ENCODE data around the gene RAB11A.

DNA sequence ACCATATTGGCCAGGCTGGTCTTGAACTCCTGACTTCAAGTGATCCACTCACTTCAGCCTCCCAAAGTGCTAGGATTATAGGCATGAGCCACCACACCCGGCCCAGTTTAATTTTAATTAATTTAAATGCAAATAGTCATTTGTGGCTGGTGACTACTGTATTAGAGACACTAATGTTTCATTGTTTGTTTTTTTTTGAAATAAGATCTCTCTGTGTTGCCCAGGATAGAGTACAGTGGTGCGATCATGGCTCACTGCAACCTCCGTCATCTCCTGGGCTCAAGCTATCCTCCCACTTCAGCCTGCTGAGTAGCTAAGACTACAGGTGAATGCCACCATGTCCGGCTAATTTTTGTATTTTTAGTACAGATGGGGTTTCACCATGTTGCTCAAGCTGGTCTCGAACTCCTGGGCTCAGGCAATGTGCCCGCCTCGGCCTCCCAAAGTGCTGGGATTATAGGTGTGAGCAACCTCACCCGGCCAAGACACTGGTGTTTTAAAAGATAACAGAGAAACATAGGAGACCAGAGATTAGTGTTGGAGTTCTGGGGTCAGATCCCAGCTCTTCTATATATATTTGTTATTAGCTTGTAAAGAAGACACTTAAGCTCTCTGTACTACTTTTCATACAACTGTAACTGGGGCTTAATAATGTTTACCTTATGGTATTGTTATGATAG, 34.5 kb upstream of the RAB11A start:
- TF ChIP-seq ZNF565 (CRISPR knock-in tag; conservative IDR thresholded peaks at IDR 0.05; ENCODE audit: low read depth) (no peak), ZFP30 (CRISPR knock-in tag; IDR thresholded peaks at IDR 0.05) (no peak), ISL1 (CRISPR knock-in tag; IDR thresholded peaks at IDR 0.05) (no peak), ZC3H10 (CRISPR knock-in tag; IDR thresholded peaks at IDR 0.05) (no peak), OSR1 (CRISPR knock-in tag; IDR thresholded peaks at IDR 0.05) (no peak), TCF4 (CRISPR knock-in tag; IDR thresholded peaks at IDR 0.05; ENCODE audit: borderline replicate concordance) (no peak)
- TF ChIP-seq, protein P1, sequence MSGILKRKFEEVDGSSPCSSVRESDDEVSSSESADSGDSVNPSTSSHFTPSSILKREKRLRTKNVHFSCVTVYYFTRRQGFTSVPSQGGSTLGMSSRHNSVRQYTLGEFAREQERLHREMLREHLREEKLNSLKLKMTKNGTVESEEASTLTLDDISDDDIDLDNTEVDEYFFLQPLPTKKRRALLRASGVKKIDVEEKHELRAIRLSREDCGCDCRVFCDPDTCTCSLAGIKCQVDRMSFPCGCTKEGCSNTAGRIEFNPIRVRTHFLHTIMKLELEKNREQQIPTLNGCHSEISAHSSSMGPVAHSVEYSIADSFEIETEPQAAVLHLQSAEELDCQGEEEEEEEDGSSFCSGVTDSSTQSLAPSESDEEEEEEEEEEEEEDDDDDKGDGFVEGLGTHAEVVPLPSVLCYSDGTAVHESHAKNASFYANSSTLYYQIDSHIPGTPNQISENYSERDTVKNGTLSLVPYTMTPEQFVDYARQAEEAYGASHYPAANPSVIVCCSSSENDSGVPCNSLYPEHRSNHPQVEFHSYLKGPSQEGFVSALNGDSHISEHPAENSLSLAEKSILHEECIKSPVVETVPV (CRISPR knock-in tag; IDR thresholded peaks at IDR 0.05): no peak
- TF ChIP-seq, protein P2, sequence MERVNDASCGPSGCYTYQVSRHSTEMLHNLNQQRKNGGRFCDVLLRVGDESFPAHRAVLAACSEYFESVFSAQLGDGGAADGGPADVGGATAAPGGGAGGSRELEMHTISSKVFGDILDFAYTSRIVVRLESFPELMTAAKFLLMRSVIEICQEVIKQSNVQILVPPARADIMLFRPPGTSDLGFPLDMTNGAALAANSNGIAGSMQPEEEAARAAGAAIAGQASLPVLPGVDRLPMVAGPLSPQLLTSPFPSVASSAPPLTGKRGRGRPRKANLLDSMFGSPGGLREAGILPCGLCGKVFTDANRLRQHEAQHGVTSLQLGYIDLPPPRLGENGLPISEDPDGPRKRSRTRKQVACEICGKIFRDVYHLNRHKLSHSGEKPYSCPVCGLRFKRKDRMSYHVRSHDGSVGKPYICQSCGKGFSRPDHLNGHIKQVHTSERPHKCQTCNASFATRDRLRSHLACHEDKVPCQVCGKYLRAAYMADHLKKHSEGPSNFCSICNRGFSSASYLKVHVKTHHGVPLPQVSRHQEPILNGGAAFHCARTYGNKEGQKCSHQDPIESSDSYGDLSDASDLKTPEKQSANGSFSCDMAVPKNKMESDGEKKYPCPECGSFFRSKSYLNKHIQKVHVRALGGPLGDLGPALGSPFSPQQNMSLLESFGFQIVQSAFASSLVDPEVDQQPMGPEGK (CRISPR knock-in tag; IDR thresholded peaks at IDR 0.05; ENCODE audit: borderline replicate concordance): no peak
- TF ChIP-seq, protein P3, sequence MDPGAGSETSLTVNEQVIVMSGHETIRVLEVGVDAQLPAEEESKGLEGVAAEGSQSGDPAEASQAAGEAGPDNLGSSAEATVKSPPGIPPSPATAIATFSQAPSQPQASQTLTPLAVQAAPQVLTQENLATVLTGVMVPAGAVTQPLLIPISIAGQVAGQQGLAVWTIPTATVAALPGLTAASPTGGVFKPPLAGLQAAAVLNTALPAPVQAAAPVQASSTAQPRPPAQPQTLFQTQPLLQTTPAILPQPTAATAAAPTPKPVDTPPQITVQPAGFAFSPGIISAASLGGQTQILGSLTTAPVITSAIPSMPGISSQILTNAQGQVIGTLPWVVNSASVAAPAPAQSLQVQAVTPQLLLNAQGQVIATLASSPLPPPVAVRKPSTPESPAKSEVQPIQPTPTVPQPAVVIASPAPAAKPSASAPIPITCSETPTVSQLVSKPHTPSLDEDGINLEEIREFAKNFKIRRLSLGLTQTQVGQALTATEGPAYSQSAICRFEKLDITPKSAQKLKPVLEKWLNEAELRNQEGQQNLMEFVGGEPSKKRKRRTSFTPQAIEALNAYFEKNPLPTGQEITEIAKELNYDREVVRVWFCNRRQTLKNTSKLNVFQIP (CRISPR knock-in tag; IDR thresholded peaks at IDR 0.05; ENCODE audit: borderline replicate concordance, low read depth): no peak

All from SK-N-SH treated with all-trans-retinoic acid at 6 μM for 48 hours (cell line).